NOMO-1 treated with dmso at 0.1 percent for 144 hours (cell line): ENCODE measurements around the gene HCN1.
"Not testable (repeated sequence)": the region's sequence is repeated elsewhere in the genome, so short reads cannot be mapped to it uniquely, and the experiment has no call there.

ENCODE experiments used
- DNase-seq: peaks from one replicate; lab custom pipeline; 2025; ENCODE audit not compliant: unreplicated experiment; lab: John Stamatoyannopoulos, UW

The HCN1 gene

DNA sequence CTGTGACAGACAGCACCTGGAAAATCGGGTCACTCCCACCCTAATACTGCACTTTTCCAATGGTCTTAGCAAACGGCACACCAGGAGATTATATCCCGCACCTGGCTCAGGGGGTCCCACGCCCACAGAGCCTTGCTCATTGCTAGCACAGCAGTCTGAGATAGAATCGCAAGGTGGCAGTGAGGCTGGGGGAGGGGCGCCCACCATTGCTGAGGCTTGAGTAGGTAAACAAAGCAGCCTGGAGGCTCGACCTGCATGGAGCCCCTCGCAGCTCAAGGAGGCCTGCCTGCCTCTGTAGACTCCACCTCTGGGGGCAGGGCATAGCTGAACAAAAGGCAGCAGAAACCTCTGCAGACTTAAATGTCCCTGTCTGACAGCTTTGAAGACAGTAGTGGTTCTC is 383.6 kb downstream of the HCN1 start:
- DNase-seq, result not testable (repeated sequence)

DNA sequence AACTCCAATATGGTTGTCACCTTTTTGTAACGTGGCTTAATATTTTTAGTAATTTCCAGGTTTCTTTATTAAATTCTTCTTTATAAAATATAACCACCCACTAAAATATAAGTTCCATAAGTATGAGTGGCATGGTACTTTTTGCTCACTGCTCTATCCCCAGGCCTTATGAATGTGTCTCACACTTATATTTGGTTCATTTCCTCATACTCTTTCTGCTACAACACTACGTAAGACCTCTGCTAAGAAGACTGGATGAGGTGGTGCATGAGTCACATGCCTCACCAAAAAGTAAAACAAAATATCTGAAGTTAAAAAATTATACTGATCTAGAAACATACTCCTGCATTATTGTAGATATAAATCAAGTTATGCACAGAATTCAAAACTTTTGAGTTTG is 400.9 kb downstream of the HCN1 start:
- DNase-seq, result no peak

- no peak for DNase-seq
Measured at GRCh38 chr5:45288746-45289145, 407.4 kb downstream of the HCN1 start.

DNA sequence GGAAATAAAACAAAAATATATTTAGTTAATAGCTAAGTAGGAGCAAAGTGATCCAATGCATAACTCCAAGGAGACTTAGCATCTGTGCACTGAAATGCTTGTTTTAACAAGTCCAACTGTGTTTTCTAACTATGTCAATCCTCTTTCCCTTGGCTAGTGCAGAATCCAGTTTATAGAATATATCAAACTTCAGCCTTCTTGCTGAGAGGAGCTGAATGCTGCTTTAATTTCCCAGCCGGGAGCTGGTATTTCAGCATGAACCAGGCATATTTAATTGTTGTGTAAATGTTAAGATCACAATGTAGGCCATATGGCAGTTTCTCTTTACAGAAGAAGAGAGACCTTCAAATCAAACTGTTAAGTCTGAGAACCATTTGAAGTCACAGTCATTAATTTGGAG is 411.7 kb downstream of the HCN1 start:
- DNase-seq, result no peak

- no peak for DNase-seq
Measured at GRCh38 chr5:45281081-45281480, 415.1 kb downstream of the HCN1 start.

DNA sequence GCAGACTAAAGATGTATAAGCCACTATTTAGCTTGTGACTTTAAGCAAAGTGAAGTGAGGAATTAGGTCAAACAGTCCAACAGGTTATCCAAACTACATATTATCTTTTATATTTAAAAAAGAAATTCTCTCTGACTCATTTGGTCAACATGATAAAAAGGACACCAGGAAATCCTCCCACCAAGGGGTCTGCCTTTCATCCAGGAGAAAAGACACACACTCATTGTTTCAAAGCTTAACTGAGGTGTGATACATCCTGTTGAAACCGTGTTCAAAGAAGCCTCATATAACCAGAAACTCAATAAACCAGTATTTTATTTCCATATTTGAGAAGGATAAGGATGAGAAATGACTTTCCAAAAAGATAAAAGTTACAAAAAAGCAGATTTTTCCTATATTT is 417.1 kb downstream of the HCN1 start:
- no peak for DNase-seq

DNA sequence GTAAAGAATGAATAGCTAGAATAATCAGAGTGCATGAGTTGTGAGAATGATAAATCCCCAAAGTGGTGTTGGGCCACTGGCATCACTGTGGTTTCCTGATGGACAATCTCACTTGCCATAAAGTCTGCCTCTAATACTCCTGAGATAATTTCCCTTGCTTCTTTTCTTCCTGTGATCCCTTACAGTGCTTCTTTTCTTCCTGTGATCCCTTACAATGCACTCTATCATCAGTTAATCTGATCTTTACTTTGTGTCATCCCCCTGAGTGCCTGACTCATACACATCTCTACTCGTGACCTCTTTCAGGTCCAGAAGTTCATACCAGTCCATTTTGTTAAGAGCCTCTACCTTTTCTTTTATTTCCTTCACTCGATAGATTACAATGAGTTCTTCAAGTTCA is 418.3 kb downstream of the HCN1 start:
- no peak for DNase-seq

DNA sequence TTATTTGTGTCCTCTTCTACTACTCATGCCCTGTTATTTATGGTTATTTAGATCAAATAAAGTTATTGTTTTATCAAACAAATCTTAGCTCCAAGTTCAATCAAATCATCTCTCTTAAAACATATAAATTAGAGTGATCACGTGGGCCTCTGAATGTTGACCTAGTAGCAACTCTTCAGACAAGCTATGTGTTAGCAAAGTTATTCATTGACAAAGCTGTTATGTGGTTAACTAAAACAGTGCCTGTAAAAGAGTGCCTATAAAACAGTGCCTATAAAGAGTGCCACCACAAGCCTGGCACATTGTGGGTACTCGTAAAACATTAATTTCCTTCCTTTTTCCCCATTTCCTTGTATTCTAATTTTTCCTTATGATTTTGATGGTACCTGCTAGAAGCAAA is 421.9 kb downstream of the HCN1 start:
- DNase-seq, result no peak

DNA sequence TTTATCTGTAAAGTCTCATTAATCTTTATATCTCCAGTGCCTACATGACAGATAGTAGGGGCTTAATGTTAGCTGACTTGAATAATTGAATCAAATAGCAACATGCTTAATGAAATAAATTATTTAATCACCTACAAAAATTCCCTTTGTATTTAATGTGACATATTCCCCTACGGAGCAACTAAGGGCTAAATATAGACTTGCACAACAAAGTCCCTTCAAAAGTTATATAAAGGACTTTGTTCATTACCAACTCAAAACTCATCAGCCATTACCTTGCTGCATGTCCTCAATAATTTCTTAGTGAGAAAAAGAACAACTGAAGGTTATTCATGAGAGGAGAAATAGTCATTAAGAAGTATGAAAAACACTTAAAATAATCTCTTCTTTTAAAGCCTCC is 424.6 kb downstream of the HCN1 start:
- no peak for DNase-seq

DNA sequence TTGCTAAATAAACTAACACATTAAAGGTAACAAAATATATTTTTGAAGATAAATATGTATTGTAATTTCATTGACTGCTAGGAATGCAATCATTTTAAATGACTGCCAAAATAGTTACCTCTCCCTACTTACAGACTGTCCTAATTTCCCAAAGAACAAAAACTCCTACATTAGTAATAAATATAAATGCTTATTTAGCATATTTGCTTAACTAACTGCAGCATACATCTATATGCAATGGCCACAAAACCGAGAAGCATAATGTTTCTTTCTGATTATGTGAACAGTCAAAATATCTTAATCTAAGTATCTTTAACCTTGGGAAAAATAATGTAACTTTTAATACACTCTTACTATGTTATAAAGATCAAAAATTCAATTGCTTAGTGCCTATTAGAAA is 431.7 kb downstream of the HCN1 start:
- DNase-seq, result no peak

- no peak for DNase-seq
Measured at GRCh38 chr5:45262061-45262590, 434.1 kb downstream of the HCN1 start.

DNA sequence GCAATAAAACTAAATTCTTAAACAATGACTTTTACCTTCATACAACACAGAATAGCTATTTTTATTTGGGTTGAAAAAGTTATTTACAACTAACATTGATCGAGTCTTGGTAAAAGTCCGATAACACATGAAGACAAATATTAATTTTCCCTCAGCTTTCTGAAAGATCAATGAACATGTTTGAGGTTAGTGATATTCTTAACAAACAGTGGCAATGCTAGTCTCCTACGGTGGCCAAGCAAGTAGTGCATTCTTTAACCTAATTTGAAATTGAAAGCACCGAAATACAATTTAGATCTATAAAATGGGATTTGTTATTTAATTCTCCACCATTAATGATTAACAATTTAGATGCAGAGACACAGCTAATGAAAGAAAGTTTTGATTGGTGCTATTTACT is 435.1 kb downstream of the HCN1 start:
- DNase-seq, result no peak

DNA sequence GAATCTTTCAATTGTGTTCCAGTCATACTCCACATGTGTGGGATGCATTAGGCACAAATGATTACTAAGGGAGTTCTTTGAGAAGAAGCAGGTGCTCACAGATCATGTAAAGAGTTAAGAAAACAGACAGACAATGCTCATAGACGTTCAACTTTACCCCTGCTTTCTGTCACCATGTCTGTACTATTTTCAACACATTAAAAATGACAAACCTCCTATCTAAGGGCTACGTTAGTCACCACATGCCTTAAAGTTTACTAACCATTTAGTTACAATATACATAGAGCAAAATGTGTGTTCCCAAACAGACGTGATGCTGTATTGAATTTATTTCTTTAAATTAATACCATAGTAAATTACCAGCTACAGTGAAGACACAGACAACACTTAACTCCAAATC is 435.9 kb downstream of the HCN1 start:
- no peak for DNase-seq

GRCh38 chr5:45252978-45253377 is 443.2 kb downstream of the HCN1 start:
- DNase-seq, result no peak

DNA sequence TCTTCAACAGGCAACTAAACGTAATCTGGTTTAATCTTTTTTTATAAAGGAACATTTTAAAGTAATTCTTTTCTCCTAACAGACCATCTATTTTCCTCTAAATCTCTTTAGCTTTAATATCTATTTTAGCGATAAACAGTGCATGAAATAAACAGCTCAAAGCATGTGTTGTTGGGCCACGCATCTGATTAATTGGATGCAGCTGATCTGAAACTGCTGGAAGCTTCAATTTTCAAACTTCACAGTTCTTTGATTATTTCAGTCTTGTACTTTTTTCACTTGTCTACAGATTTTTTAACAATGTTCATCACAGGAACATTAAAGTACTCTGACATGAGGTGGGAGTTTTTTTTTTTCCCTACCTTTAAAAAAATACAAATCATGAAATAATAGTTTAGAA is 443.6 kb downstream of the HCN1 start:
- no peak for DNase-seq

- DNase-seq, result no peak
Measured at GRCh38 chr5:45225571-45226031, 470.6 kb downstream of the HCN1 start.

GRCh38 chr5:45205403-45205961 is 490.7 kb downstream of the HCN1 start:
- no peak for DNase-seq
